Ectodermal cell (in vitro differentiated cells): ENCODE measurements around the gene TIMP3.
"Not testable (repeated sequence)": the region's sequence is repeated elsewhere in the genome, so short reads cannot be mapped to it uniquely, and the experiment has no call there.

Experiments used
- H3K27ac ChIP-seq: 2 replicates; pipeline ENCODE4 v1.7.0; 2013; ENCODE audit warnings: mild to moderate bottlenecking, low read depth, low read length; ENCODE audit not compliant: insufficient read depth, poor library complexity, severe bottlenecking
- H3K27me3 ChIP-seq: 2 replicates; pipeline ENCODE4 v1.7.0; 2013; ENCODE audit warnings: mild to moderate bottlenecking, low read length; ENCODE audit not compliant: insufficient read depth, control insufficient read depth, poor library complexity, severe bottlenecking
- H3K36me3 ChIP-seq: one replicate; pipeline ENCODE4 v1.7.0; 2013; ENCODE audit warnings: low read length; ENCODE audit not compliant: control insufficient read depth, insufficient read depth
- H3K4me1 ChIP-seq: one replicate; pipeline ENCODE4 v1.7.0; 2013; ENCODE audit warnings: low read length; ENCODE audit not compliant: control insufficient read depth, insufficient read depth
- H3K4me3 ChIP-seq: 2 replicates; pipeline ENCODE4 v1.7.0; 2013; ENCODE audit warnings: low read depth, low read length, control low read depth; ENCODE audit not compliant: insufficient read depth
- H3K9me3 ChIP-seq: 2 replicates; pipeline ENCODE4 v1.7.0; 2013; ENCODE audit warnings: mild to moderate bottlenecking, low read length, moderate library complexity; ENCODE audit not compliant: control insufficient read depth
- WGBS, 2 experiments: methylation state at CpG; one replicate each; pipeline ENCODE4 v1.1.7; 2013; ENCODE audit warnings: missing lambda C conversion rate in 2 of 2; 5-methylcytosine and 5-hydroxymethylcytosine counted together

TIMP3 gene

GRCh38 chr22:32862936-32863661 is 61.6 kb downstream of the TIMP3 start:
- Histone ChIP-seq H3K9me3 (no peaks in the 10 kb centered on the region), H3K27ac (no peak overlapping the region), H3K27me3 (no peaks in the 10 kb centered on the region), H3K36me3 (no peaks in the 10 kb centered on the region), H3K4me1 (no peaks in the 10 kb centered on the region), H3K4me3 (no peak overlapping the region)
- WGBS, 2 experiments, result 92 to 93% methylated on average over 7 to 8 of the region's 8 CpGs

DNA sequence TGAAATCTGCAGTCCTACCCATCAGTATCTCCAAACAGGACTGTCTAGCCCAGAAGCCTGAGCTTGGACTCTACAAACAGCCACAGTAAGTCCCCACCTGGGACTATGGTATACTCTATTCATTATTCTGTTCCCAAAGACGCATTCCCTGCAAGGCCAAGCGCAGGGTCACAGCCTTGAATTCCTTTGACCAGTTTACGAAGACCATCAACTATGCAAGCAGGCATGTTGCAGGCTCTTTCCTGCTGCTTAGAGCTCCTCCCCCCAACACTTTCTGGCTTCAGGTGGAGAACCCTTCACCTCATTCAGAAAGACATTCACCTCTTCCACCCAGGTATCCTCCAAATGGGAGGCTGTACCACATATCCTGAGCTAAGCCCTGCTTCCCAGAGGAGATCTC is 62.5 kb downstream of the TIMP3 start:
- 94 to 95% methylated on average over 3 of the region's 3 CpGs for WGBS, 2 experiments
- no peaks in the 10 kb centered on the region for H3K4me1 ChIP-seq
- no peak overlapping the region for H3K27ac ChIP-seq
- H3K27me3 ChIP-seq, result no peaks in the 10 kb centered on the region
- H3K36me3 ChIP-seq, result no peaks in the 10 kb centered on the region
- H3K4me3 ChIP-seq, result no peak overlapping the region
- H3K9me3 ChIP-seq, result no peaks in the 10 kb centered on the region

DNA sequence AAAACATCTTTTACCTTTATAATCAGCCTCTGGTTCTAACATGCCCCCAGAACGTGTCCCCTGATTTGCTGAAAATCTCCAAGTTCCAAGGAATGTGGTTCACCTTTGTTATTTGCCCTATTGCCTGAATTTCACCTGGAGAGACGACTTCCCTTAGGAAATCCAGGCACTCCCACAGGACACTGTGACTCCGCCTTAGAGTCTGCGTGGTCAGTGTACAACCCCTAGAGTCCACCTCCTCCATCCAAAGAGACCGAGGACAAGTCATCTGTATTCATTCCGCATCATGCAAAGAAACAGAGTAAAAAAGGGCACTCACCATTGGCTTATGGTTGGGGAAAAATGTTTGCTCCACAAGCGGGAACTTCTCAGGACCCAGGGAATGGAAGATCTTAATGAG is 63.1 kb downstream of the TIMP3 start:
- whole genome bisulfite sequencing, 2 experiments, result 92 to 94% methylated on average over 7 of the region's 7 CpGs
- Histone ChIP-seq H3K36me3 (no peaks in the 10 kb centered on the region), H3K27me3 (no peaks in the 10 kb centered on the region), H3K4me3 (no peak overlapping the region), H3K4me1 (no peaks in the 10 kb centered on the region), H3K9me3 (no peaks in the 10 kb centered on the region), H3K27ac (no peak overlapping the region)

- H3K4me1 ChIP-seq, result no peaks in the 10 kb centered on the region
- H3K27me3 ChIP-seq, result no peaks in the 10 kb centered on the region
- H3K9me3 ChIP-seq, result no peaks in the 10 kb centered on the region
- H3K4me3 ChIP-seq, result no peak overlapping the region
- H3K27ac ChIP-seq, result no peak overlapping the region
- WGBS, 2 experiments, result 89 to 96% methylated on average over 3 to 4 of the region's 4 CpGs
- no peaks in the 10 kb centered on the region for H3K36me3 ChIP-seq
Observed at GRCh38 chr22:32866953-32867352, 65.4 kb downstream of the TIMP3 start.

GRCh38 chr22:32868946-32869345 is 67.4 kb downstream of the TIMP3 start:
- H3K4me3 ChIP-seq, result no peak overlapping the region
- no peaks in the 10 kb centered on the region for H3K4me1 ChIP-seq
- no peak overlapping the region for H3K27ac ChIP-seq
- H3K27me3 ChIP-seq, result no peaks in the 10 kb centered on the region
- WGBS, 2 experiments, result 90 to 93% methylated on average over 6 of the region's 6 CpGs
- no peaks in the 10 kb centered on the region for H3K9me3 ChIP-seq
- no peaks in the 10 kb centered on the region for H3K36me3 ChIP-seq

GRCh38 chr22:32870474-32870873 is 69.0 kb downstream of the TIMP3 start:
- Histone ChIP-seq H3K27ac (no peak overlapping the region), H3K27me3 (no peaks in the 10 kb centered on the region), H3K4me1 (no peaks in the 10 kb centered on the region), H3K9me3 (no peaks in the 10 kb centered on the region), H3K4me3 (no peak overlapping the region), H3K36me3 (no peaks in the 10 kb centered on the region)

- not testable (repeated sequence) for H3K36me3 ChIP-seq, H3K4me3 ChIP-seq, H3K9me3 ChIP-seq, H3K27me3 ChIP-seq, H3K27ac ChIP-seq, H3K4me1 ChIP-seq
- 91% methylated on average over 5 of the region's 5 CpGs for WGBS, 2 experiments
Observed at GRCh38 chr22:32873604-32874003, 72.1 kb downstream of the TIMP3 start.

DNA sequence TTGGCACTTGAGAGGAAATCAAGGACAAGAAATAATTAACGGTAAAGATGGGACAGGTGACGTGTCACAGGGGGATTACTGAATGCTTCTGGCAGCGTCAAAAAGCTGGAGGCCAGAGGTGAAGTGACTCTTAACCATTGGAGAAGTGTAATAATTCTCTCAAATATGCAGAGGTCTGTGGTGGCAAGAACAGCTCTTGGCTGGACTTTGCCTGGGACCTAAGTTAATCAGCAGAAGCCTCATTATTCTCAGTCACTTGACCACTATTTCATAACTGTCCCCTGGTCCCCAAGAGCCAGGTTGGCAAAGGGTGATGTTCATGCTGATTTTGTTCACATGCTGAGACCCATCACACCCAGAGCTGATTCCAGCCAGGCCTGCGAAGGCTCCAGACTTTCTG is 72.9 kb downstream of the TIMP3 start:
- H3K27ac ChIP-seq, result no peak overlapping the region
- no peaks in the 10 kb centered on the region for H3K36me3 ChIP-seq
- H3K4me3 ChIP-seq, result no peak overlapping the region
- H3K4me1 ChIP-seq, result no peaks in the 10 kb centered on the region
- H3K9me3 ChIP-seq, result no peaks in the 10 kb centered on the region
- H3K27me3 ChIP-seq, result no peaks in the 10 kb centered on the region
- WGBS, 2 experiments, result 94% methylated on average over 4 of the region's 4 CpGs

DNA sequence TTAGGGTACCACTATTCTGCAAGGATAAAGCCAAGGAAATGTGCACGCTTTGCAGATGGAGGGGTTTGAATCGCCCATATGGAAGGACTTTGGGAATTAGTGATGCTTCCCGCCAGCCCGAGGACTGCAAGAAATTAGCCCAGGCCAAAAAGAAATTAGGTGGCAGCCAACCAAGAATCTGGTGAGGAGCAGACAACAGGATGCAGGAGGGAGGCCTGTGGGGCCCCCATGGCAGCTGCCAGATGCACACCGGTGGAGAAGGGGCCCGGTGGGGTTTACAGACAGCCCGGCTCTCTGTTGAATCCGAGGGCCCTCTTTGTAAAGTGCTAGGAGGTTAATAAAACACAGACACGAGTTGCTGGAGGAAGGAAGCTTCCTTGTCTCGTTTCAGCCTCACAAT is 73.5 kb downstream of the TIMP3 start:
- Histone ChIP-seq H3K36me3 (no peaks in the 10 kb centered on the region), H3K27ac (no peak overlapping the region), H3K9me3 (no peaks in the 10 kb centered on the region), H3K27me3 (no peaks in the 10 kb centered on the region), H3K4me1 (no peaks in the 10 kb centered on the region), H3K4me3 (no peak overlapping the region)
- WGBS, 2 experiments, result 93 to 94% methylated on average over 10 of the region's 10 CpGs

DNA sequence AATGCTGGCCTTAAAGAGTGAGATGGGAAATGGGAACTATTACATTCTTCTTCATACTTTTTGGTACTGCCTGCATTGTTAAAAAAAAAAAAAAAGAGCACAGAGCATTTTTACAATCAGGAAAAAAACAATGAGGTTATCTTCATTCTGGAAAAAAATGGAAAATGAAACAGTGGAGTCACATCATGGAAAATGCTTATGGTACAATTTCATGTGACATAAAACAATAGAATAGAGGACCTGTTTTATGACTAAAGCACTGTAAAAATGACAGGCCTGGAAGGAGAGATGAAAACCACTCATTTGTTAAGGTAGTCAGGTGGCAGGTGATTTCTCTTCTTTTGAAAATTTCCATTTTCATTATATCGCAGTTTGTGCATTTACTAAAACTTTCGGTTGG is 75.0 kb downstream of the TIMP3 start:
- WGBS, 2 experiments, result 89 to 100% methylated on average over 1 of the region's 2 CpGs
- no peaks in the 10 kb centered on the region for H3K9me3 ChIP-seq
- no peak overlapping the region for H3K4me3 ChIP-seq
- H3K27me3 ChIP-seq, result no peaks in the 10 kb centered on the region
- no peaks in the 10 kb centered on the region for H3K36me3 ChIP-seq
- no peak overlapping the region for H3K27ac ChIP-seq
- peaks cover 9% of the 10 kb centered on the region for H3K4me1 ChIP-seq

DNA sequence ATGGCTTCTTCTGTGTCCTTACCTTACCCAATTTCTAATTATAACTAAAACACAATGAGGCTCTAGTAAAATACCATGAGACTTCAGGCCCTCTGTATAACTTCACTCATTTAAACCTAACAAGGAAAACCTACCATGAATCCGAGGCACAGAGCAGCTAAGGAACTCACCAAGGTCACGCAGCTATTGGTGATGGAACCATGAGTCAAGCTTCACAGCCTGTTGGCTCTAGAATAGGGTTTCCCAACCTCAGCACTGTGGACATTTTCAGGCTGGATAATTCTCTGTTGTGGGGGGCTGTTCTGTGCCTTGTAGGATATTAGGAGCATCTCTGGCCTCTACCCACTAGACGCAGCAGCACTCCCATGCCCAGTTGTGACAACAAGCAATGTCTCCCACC is 75.7 kb downstream of the TIMP3 start:
- H3K27me3 ChIP-seq, result no peaks in the 10 kb centered on the region
- H3K4me3 ChIP-seq, result no peak overlapping the region
- no peaks in the 10 kb centered on the region for H3K9me3 ChIP-seq
- H3K4me1 ChIP-seq, result peaks cover 10% of the 10 kb centered on the region
- 94 to 97% methylated on average over 3 of the region's 3 CpGs for WGBS, 2 experiments
- H3K36me3 ChIP-seq, result no peaks in the 10 kb centered on the region
- H3K27ac ChIP-seq, result no peak overlapping the region
